CD4-positive, alpha-beta T cell treated with Interleukin-17A for 4 hours (primary cell): ENCODE measurements around the gene MCOLN3.

Experiments
- DNase-seq: peaks from one replicate; pipeline ENCODE4 v3.0.0-alpha.2; 2020; ENCODE audit warnings: mixed read lengths

The MCOLN3 gene, protein sequence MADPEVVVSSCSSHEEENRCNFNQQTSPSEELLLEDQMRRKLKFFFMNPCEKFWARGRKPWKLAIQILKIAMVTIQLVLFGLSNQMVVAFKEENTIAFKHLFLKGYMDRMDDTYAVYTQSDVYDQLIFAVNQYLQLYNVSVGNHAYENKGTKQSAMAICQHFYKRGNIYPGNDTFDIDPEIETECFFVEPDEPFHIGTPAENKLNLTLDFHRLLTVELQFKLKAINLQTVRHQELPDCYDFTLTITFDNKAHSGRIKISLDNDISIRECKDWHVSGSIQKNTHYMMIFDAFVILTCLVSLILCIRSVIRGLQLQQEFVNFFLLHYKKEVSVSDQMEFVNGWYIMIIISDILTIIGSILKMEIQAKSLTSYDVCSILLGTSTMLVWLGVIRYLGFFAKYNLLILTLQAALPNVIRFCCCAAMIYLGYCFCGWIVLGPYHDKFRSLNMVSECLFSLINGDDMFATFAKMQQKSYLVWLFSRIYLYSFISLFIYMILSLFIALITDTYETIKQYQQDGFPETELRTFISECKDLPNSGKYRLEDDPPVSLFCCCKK

DNA sequence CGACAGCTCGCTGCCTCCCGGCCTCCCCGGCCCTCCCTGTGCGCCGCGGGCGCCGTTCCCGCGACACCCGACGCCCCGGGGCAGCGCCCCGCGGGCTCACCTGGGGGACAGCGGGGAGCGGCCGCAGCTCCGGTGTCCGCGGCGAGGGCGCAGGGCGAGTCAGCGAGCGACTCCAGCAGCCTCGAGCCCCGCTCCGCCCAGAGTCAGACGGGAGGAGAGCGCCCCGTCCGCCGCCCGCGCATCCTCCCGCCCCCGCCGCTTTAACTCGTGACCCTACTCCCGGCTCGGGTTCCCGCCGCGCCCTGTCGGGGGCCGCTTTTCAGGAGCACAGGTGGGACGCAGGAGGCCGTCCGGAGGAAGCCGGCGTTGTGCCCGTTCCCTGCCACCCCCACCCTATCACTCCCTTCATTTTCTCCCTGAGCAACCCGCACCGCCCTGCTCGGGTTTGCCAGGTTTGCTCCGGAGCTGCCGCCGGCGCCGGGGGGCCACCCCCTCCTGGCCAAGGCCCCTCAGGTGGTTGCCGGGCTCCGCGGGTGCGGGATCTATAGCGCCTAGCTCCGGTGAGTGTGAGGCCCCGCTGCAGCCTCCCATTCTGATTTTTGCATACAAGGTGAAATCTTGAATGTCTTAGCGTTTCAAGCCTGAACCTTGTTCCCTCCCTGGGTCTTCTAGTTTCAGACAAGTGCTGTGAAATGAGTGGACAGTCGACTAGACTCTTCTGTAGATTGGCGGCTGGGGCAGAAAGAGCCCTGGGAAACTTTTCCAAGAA lies at the start of gene MCOLN3:
TSS of gene MCOLN3 (minus strand) at position 205 of the 769 bp plus-strand sequence. CDS start 3,140 bp downstream, outside the sequence.
- peak; percentile 57 for DNase-seq

DNA sequence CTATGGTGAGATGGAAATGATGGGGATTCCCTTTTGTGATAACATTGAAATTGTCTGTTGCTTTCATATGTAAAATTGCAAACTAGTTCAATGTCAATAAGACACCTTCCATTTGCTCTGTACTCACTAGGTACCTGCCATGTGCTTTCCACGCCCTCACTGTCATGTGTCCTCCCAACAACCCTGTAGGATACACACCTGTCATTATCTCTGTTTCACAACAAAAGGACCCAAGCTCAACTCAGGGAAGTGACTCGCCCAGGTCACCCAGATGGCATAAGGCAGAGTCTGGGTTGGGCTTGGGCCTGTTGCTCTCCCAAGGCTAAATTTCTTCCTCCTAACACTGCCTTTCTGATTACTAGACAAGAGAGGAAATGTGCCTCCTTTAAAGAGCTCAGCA lies 45.3 kb upstream of the MCOLN3 start:
- DNase-seq: no peak

GRCh38 chr1:85091671-85092280 lies 43.5 kb upstream of the MCOLN3 start:
- peak; percentile 3 for DNase-seq

DNA sequence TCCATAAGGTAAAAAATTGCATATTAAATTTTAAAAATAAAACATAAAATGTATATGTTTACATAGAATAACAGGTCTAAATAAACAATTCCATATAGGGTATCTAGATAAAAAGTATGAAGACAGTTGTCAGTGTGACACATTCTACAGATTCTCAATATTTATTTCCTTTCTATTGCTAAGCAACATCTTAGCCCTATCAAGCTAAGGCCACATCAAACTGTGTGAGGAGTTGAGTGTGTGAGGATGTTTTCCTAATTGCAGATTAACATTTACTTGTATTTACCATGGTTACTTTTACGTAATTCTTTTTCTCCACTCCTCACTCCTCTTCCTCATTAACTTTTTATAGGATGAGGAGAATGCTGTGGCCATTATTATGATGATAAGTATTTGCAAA lies 41.9 kb upstream of the MCOLN3 start:
- no peak for DNase-seq

DNA sequence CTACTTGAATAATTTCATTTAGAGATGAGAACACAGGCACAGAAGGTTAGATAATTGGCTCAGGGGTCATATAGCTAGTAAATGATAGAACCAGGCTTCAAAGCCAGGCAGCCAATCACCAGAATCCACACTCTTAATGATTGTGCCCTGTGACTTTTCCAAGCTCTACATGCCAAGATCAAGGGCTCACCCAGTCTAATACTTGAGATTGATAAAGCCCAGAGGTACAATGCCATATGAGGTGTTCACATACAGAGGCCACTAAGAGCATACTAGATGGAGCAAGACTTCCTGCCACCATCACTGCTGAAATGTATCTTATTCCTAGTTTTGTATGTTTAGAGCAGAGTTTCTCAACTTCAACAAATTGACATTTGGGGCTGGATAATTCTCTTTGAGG lies 40.9 kb upstream of the MCOLN3 start:
- DNase-seq: no peak

- no peak for DNase-seq
Measured at GRCh38 chr1:85088408-85088784, 40.1 kb upstream of the MCOLN3 start.

DNA sequence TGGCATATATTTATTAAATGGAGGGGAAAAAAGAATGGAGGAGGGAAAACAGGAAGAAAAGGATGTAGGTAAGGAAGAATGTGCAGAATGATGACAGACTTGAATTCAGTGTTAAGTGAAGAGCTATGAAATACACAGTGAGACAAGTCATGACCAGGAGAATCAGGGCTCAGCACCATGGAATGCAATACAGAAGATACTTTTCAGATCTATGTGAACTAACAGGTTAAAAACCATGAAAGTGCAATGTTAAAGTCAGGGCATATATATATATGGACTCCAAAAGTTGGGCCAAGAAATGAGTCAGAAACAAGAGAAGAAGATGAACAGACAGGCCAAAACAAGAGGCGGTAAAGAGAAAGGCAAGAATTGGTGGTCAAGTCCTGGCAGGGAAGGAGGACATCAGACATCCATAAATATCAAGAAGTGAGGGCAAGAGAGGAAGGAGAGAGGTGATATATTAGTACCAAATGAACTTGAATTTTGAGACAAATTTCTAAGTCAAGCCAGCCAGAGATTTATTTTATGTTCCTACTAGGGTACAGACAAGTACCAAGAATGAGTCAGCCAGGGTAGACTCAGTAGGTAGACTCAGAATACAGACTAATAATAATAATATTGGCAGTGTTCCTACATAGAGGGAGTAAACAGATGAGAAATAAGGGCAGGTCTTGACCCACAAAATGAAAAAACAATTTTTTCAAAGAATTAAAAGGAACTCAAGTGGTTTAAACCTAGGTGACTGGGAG lies 39.5 kb upstream of the MCOLN3 start:
- no peak for DNase-seq

- no peak for DNase-seq
Measured at GRCh38 chr1:85085417-85085816, 37.1 kb upstream of the MCOLN3 start.

DNA sequence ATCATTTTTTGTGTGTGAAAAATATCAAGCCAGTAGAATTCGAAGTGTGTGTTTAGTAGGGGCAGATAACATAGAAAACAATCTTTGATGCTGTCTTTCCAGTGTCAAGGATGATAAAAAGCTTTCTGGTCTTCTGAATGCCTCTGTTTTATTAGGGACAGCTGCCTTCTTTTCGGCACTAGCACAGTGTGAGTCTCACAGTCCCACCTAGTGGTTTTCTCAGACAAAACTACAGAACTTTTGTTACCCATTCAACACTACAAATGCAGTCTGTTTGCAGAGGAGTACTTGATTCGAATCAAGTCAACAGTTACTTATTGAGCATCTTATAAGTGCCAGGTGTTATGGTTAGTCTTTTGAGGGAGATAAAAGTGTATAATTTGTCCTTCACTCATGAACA lies 30.6 kb upstream of the MCOLN3 start:
- no peak for DNase-seq

- DNase-seq: no peak
Measured at GRCh38 chr1:85074365-85074964, 26.2 kb upstream of the MCOLN3 start.

DNA sequence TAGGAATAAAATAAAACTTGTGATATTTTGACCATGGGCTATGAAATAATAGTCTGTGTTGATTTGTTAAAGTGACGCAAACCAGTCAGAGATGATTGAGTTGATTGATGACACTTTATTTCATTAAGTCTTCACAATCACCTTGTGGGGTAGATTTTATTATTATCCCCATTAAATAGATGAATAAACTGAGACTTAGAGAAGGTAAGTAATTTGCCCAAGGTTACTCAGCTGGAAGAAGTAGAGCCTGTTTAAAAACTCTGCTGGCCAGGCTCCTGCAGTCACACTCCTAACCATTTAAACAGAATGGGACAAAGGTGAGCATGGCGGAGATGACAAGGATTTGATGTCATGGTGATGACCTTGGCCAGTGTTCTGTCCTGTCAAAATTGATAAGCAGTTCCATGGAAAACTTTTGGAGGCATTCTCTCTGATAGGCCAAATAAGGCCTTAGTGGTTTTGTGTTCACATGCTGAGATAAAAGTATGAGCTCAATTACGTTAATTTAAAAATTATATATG lies 22.7 kb upstream of the MCOLN3 start:
- DNase-seq: no peak

- no peak for DNase-seq
Measured at GRCh38 chr1:85068846-85069245, 20.5 kb upstream of the MCOLN3 start.

GRCh38 chr1:85065550-85065949 lies 17.2 kb upstream of the MCOLN3 start:
- DNase-seq: no peak

DNA sequence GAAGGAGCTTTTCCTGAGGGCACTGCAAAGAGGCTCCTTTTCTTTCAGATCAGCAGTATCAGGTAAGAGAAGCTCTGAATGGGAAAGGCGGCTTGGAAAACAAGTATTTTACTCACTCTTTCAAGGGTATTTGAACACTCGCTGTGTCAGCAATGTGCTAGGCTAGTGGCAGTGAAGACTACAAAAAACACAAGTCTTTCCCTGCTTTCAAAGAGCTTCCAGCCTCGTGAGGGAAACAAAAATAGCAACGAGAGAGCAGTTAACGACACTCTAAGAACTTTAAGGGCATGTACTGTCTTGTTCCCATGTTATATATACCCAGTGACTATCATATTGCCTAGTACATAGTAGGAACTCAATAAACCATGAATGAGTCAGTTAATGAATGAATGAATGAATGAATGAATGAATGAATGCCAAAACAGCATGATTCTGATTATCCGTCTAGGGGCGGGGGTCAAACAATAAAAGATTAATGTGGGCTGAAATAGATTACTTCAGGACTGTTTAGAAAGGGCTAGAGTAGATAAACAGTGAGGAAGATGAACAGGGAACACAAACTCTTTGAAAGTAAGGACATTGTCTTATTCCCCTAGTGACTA lies 14.2 kb upstream of the MCOLN3 start:
- no peak for DNase-seq

DNA sequence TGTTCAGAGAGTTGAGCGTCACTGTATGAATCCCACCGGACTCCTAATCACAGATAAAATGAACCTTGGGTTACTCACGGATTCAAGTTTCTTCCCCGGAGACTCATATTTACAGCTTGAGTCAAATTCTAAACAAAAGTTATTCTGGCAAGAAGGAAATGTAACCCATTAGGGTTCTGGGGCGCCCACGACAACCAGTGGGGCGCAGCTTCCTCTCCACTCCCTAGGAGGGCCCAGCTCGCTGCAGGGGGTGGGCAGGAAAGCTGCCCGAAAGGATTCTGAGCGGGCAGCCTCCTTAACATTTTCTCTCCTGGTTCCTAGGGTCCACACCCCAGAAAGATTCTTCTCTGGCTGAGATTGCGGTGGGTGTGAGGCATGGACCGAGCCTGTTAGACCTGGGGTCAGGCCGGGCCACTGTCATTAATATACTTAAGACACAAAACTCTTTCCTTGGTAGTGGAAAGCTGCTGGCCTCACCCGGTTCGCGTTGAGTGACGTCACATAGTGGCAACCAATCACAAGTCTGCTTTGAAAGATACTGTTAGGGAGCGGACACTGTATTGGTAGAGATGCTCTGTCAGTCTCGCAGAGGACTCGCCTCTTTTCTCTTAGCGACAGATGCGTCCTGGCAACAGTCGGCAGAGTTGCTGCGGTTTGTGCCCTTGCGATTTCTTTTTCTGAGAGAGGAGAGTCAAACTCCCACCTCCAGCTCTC lies 13.6 kb upstream of the MCOLN3 start:
- DNase-seq: peak; percentile 84

DNA sequence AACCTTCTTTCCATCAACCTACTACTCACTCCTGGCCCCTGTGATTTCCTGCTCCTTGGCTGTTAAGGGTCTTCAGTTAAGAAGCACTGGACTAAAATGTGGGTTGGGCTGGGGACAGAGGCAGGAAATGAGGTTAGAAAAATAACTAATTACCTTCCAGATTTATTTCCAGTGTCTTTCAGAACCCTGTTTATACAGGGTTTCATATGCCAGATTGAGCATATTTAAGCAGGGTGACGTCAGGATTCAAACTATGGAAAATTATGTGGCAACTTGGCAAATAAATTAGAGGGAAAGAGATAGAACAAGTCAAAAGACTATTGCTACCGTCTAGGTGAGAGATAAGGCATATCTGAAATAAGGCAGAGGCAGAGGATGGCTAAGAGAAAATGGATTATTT lies 11.7 kb upstream of the MCOLN3 start:
- DNase-seq: no peak

DNA sequence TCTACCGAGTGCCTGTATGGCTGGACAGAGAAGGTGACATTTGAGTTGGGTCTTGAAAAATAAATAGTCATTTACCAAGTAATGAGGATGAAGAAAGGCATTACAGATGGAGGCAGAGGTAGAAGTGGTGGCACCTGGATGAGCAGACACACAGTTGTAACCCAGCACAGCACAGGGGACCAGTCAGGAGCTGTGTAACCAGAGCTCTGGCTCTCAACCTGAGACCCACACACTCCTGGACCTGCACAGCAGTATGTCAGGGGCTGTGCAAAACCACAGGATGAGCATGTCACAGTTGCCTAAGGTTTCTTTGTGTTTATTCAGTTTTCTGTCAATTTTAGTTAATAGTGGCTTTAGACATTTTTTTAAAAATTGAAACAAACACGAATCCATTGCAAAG lies 11.3 kb upstream of the MCOLN3 start:
- DNase-seq: no peak

- no peak for DNase-seq
Measured at GRCh38 chr1:85058786-85059185, 10.5 kb upstream of the MCOLN3 start.

DNA sequence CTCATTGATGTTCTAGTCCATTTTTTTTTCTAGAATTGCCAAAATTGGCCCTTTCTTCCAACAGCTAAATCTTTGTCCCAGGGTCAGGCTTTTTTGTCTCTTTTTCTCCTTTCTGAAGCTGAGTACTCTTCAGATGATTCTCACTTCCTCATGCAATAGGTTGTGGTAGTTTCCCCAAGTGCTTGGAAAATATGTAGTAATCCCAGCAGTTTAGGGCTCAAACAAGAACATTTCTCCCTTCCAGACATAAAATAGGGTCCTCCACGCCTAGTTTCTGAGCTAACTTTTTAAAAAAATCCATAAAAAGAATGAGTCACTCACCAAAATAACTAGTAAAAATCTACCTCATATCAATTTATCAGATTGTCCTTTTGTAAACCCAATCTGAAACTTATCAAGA lies 10.0 kb upstream of the MCOLN3 start:
- no peak for DNase-seq

DNA sequence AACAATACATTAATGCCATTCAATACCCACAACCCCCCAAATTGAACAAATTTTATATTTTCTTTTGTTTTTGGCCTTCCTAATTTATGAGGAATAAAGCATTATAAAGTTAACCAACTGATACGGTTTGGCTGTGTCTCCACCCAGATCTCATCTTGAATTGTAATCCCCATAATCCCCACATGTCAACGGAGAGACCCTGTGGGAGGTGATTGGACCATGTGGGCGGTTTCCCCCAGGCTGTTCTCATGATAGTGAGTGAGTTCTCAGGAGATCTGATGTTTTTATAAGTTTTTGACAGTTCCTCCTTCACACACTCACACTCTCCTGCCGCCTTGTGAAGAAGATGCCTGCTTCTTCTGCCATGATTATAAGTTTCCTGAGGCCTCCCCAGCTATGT lies 6.4 kb upstream of the MCOLN3 start:
- DNase-seq: no peak

DNA sequence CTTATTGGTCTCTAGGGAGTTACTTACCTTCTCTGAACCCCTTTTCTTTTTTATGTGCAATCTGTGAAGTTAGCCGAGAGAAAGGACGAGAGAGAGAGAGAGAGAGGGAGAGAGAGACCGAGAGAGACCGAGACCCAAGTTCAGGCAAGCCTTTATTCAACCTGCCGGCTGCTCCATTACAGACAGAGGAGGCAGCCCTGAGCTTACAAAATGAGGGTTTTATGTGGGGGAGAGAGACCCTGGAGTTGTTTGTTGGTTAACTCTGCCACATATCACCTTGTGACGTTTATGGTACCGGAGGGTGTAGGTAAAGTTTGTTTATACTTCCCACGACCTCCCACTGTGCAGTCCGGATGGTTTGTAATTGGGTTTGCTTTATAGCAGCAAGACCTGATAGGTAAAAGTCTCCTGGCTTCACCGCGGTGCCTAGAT lies 1.5 kb upstream of the MCOLN3 start:
- peak; percentile 4 for DNase-seq
